H1 (cell line): ENCODE measurements around the gene AP3B2. TPM values are rescaled to one million over a fixed set of nuclear protein-coding genes. Genes with fewer than 3 reads are reported as not detected.

ENCODE experiments used
- CBX5 ChIP-seq: fragments of 300-800, 300-1000 bp; sonication (generic); IDR thresholded peaks from 2 replicates; pipeline ENCODE4 v1.7.1; 2016; ENCODE audit warnings: antibody characterized with exemption, low read length, low read depth
- EZH2 ChIP-seq: fragments of 200-600 bp; sonication (generic); IDR thresholded peaks from 2 replicates; pipeline ENCODE4 v1.7.1; 2012; ENCODE audit warnings: low read depth, mild to moderate bottlenecking, moderate library complexity, low read length, inconsistent platforms; ENCODE audit not compliant: severe bottlenecking
- KDM4A ChIP-seq: IDR thresholded peaks from one replicate; pipeline ENCODE4 v1.7.1; 2012; ENCODE audit warnings: low read depth, mild to moderate bottlenecking, moderate library complexity, low read length, inconsistent platforms; ENCODE audit not compliant: severe bottlenecking
- MAFK ChIP-seq: IDR thresholded peaks from 2 replicates; pipeline ENCODE4 v1.6.1; 2012; ENCODE audit warnings: low read depth, mild to moderate bottlenecking, improper control_type of control experiment, low read length
- PHF8 ChIP-seq: fragments of 200-600 bp; sonication (generic); conservative IDR thresholded peaks from 2 replicates; pipeline ENCODE4 v1.7.1; 2012; ENCODE audit warnings: low read depth, mild to moderate bottlenecking, inconsistent platforms, low read length, moderate library complexity
- RBBP5 ChIP-seq: IDR thresholded peaks from 2 replicates; pipeline ENCODE4 v1.7.1; 2012; ENCODE audit warnings: low read depth, mild to moderate bottlenecking, inconsistent platforms, low read length, moderate library complexity, borderline replicate concordance
- RFX5 ChIP-seq: IDR thresholded peaks from 2 replicates; pipeline ENCODE4 v1.6.1; 2011; ENCODE audit warnings: low read depth, low read length, improper control_type of control experiment, borderline replicate concordance
- SAP30 ChIP-seq: fragments of 300-600 bp; sonication (generic); IDR thresholded peaks from 2 replicates; pipeline ENCODE4 v1.7.1; 2012; ENCODE audit warnings: low read length, moderate library complexity, mild to moderate bottlenecking, inconsistent platforms; ENCODE audit not compliant: insufficient read depth, insufficient replicate concordance
- TCF12 ChIP-seq: IDR thresholded peaks from 2 replicates; pipeline ENCODE4 v1.6.1; 2011; ENCODE audit warnings: low read depth, mild to moderate bottlenecking, low read length
- polyA plus RNA-seq, 7 experiments: library from polyadenylated mRNA; depleted of rRNA in 3 of 7; stranded (reverse) in 5 of 7; unstranded in 2 of 7; fragments of >200 nt in 5 of 7; fragments of 200-250 nt in 2 of 7; gene quantifications; 1 replicate in 5 of 7; 2 replicates in 1 of 7; 4 replicates in 1 of 7; pipeline versions ENCODE4 v1.2.1 to v1.2.3, GENCODE V29; 2011 to 2013; ENCODE audit warnings: missing spikeins in 2 of 7, mixed read lengths in 2 of 7
- total RNA-seq: library from RNA; stranded (reverse); fragmentation: NEBNext Ultra II Directional; extraction: Animal tissue kit (Norgen Biotek cat#: 25700); gene quantifications from 2 replicates; pipeline ENCODE4 v1.2.1, GENCODE V29; 2021
- TF ChIP-seq, protein P1 (sequence below): IDR thresholded peaks from 2 replicates; pipeline ENCODE4 v1.6.1; 2011; ENCODE audit warnings: low read length, improper control_type of control experiment
- TF ChIP-seq, protein P2 (sequence below), 3 experiments: IDR thresholded peaks; 1 replicate in 2 of 3; 2 replicates in 1 of 3; pipeline versions ENCODE4 v1.5.1 to v1.6.1; 2011; ENCODE audit warnings: low read length in 3 of 3, mild to moderate bottlenecking in 3 of 3, inconsistent platforms in 2 of 3, low read depth in 1 of 3, moderate library complexity in 1 of 3; ENCODE audit not compliant: insufficient read depth in 1 of 3; ENCODE audit errors: control extremely low read depth in 1 of 3

AP3B2 gene
- total and polyA plus RNA-seq, 2 of the 8 experiments (the other 6 are each of a cell fraction or from before 2014, with no cell fraction given) = 21.8 to 25.7 TPM

DNA sequence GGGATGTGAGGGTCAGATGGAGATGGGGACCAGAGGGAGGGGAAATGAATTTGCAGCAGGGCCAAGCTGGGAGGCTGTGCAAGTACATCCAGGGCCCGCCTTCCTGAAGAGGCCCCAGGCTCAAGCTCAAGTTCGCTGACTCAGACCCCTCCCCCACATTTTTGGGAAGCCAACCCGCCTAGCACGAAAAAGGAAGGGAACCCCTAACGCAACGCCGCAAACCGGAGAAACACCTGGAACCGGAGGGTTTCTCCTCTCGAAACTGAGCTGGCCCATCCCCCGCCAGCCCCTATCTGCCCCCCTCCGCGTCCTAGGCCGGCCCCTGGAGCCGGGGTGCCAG lies 624 bp downstream of the AP3B2 start (continued):
- TF ChIP-seq MAFK (peak; percentile 38; the same call in 1 of the 2 replicates), KDM4A (peak; percentile 16), TCF12 (0 out of 2 replicates have a peak, but pooled peaks have one; percentile 49), EZH2 (no peak), RBBP5 (peak; percentile 81), PHF8 (peak; percentile 45; the same call in 1 of the 2 replicates), RFX5 (no peak), SAP30 (no peak), CBX5 (no peak)
- TF ChIP-seq, protein P1, sequence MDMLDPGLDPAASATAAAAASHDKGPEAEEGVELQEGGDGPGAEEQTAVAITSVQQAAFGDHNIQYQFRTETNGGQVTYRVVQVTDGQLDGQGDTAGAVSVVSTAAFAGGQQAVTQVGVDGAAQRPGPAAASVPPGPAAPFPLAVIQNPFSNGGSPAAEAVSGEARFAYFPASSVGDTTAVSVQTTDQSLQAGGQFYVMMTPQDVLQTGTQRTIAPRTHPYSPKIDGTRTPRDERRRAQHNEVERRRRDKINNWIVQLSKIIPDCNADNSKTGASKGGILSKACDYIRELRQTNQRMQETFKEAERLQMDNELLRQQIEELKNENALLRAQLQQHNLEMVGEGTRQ = 0 out of 2 replicates have a peak, but pooled peaks have one; percentile 21
- TF ChIP-seq, protein P2, sequence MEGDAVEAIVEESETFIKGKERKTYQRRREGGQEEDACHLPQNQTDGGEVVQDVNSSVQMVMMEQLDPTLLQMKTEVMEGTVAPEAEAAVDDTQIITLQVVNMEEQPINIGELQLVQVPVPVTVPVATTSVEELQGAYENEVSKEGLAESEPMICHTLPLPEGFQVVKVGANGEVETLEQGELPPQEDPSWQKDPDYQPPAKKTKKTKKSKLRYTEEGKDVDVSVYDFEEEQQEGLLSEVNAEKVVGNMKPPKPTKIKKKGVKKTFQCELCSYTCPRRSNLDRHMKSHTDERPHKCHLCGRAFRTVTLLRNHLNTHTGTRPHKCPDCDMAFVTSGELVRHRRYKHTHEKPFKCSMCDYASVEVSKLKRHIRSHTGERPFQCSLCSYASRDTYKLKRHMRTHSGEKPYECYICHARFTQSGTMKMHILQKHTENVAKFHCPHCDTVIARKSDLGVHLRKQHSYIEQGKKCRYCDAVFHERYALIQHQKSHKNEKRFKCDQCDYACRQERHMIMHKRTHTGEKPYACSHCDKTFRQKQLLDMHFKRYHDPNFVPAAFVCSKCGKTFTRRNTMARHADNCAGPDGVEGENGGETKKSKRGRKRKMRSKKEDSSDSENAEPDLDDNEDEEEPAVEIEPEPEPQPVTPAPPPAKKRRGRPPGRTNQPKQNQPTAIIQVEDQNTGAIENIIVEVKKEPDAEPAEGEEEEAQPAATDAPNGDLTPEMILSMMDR (IDR thresholded peaks at IDR 0.05; ENCODE audit: control extremely low read depth in 1 of 3, insufficient read depth in 1 of 3, low read depth in 1 of 3, low read length in 3 of 3) = no peak
